ENCODE data around the gene CAMTA1. TPM values are rescaled to one million over a fixed set of nuclear protein-coding genes. Genes with fewer than 3 reads are reported as not detected.

Gene CAMTA1
- polyA plus RNA-seq, 1 donor (not counting 4 experiments of a cell fraction or from before 2014, with no cell fraction given) = 51.4 TPM

DNA sequence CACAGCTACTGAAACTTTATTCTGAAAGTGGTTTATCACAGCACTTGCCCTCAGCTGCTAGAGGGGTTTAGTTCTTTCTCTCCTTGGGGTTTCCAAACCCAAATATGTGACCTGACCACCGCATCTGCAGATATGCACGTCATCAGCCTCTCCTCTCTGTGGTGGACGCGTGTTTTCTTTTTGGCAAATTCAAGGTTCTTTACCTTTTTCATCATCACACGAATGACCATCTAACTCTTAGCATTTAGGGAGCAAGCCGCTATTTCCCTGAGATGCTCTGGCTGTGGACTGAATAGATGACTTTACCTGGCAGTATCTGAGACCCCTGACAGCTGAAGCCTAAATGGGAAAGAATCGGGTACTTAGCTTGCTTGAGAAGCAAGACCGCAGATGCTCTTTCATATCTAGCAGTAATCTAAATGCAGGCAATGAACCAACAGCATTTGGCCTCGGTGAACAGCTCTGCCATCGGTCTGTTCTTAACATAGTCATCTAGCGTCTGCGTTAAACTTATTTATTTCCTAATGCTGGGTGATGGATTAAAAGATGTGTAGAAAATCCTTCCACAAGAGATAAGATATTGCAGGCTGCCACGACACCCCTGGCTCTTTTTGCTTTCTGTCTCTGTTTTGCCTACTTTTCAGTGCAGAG, 463.4 kb downstream of the CAMTA1 start:
- no peak overlapping the region for H3K4me2 ChIP-seq (ENCODE audit: control insufficient read depth, extremely low read depth, insufficient read depth, low read depth, low read length)
- H2AFZ ChIP-seq (ENCODE audit: control insufficient read depth, low read length) = no peak overlapping the region

DNA sequence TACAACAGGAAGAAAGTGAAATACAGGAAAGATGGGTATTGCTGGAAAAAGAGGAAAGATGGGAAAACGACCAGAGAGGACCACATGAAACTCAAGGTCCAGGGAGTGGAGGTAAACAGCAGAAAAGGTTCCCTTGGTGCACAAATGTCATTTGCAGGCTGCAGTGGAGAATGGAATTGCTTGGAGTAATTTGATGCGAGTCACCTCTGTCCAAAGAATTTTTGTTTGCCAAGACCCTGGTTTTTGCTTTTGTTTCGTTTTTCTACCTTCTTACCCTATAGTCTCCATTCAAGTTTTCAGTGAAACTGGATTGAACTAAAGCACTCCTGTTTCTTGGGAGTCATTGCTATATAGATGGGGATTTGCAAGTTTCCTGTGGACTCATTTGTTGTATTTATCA, 464.3 kb downstream of the CAMTA1 start:
- DNase-seq (ENCODE audit: low read depth, low spot score) = no peak
- H3K9ac ChIP-seq (ENCODE audit: control insufficient read depth, extremely low read depth, insufficient read depth, low read length) = no peak overlapping the region
- no peaks in the 10 kb centered on the region for H4K20me1 ChIP-seq (ENCODE audit: control insufficient read depth, extremely low read depth, insufficient read depth, low read length)
- no peaks in the 10 kb centered on the region for H3K9me3 ChIP-seq (ENCODE audit: control insufficient read depth, low read depth, low read length)
- dilution Hi-C loops (cut with MboI; ENCODE audit: extremely low pct_ligation_motif_present, low sequenced_read_pairs) = no loop called here
- no peak overlapping the region for H3K4me3 ChIP-seq (ENCODE audit: control insufficient read depth in 2 of 3, extremely low read depth in 1 of 3, insufficient read depth in 2 of 3, low read depth in 1 of 3, low read length in 3 of 3)
- H3K27ac ChIP-seq (ENCODE audit: control insufficient read depth, insufficient read depth, low read length) = no peak overlapping the region
- peaks cover 2% of the 10 kb centered on the region for H3K27me3 ChIP-seq (ENCODE audit: control insufficient read depth, extremely low read depth, insufficient read depth, low read length)
- H3K9me1 ChIP-seq (ENCODE audit: control insufficient read depth, extremely low read depth, insufficient read depth, low read length) = no peaks in the 10 kb centered on the region
- no peaks in the 10 kb centered on the region for H3K79me2 ChIP-seq (ENCODE audit: control insufficient read depth, insufficient read depth, low read length)
- TF ChIP-seq, protein P1, sequence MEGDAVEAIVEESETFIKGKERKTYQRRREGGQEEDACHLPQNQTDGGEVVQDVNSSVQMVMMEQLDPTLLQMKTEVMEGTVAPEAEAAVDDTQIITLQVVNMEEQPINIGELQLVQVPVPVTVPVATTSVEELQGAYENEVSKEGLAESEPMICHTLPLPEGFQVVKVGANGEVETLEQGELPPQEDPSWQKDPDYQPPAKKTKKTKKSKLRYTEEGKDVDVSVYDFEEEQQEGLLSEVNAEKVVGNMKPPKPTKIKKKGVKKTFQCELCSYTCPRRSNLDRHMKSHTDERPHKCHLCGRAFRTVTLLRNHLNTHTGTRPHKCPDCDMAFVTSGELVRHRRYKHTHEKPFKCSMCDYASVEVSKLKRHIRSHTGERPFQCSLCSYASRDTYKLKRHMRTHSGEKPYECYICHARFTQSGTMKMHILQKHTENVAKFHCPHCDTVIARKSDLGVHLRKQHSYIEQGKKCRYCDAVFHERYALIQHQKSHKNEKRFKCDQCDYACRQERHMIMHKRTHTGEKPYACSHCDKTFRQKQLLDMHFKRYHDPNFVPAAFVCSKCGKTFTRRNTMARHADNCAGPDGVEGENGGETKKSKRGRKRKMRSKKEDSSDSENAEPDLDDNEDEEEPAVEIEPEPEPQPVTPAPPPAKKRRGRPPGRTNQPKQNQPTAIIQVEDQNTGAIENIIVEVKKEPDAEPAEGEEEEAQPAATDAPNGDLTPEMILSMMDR (optimal IDR thresholded peaks at IDR 0.05 in 1 of 3, IDR thresholded peaks at IDR 0.05 in 1 of 3, conservative IDR thresholded peaks at IDR 0.05 in 1 of 3; ENCODE audit: extremely low read depth in 1 of 3, insufficient read depth in 2 of 3, low read length in 3 of 3) = no peak
- TF ChIP-seq EZH2 (IDR thresholded peaks at IDR 0.05; ENCODE audit: low read length) = no peak
- FAIRE-seq = no peak
- no peaks in the 10 kb centered on the region for H3K4me1 ChIP-seq (ENCODE audit: control insufficient read depth, extremely low read depth, insufficient read depth, low read length)
- no peak overlapping the region for H3K4me2 ChIP-seq (ENCODE audit: control insufficient read depth, extremely low read depth, insufficient read depth, low read depth, low read length)
- H2AFZ ChIP-seq (ENCODE audit: control insufficient read depth, low read length) = no peak overlapping the region
- H3K36me3 ChIP-seq (ENCODE audit: control insufficient read depth in 2 of 2, extremely low read depth in 1 of 2, insufficient read depth in 2 of 2, low read length in 2 of 2) = no peaks in the 10 kb centered on the region

More for the DNA sequence above, 463.4 kb downstream of the CAMTA1 start:
- Histone ChIP-seq H3K4me1 (ENCODE audit: control insufficient read depth, extremely low read depth, insufficient read depth, low read length) (no peaks in the 10 kb centered on the region), H3K9ac (ENCODE audit: control insufficient read depth, extremely low read depth, insufficient read depth, low read length) (no peak overlapping the region), H3K79me2 (ENCODE audit: control insufficient read depth, insufficient read depth, low read length) (no peaks in the 10 kb centered on the region), H3K36me3 (ENCODE audit: control insufficient read depth in 2 of 2, extremely low read depth in 1 of 2, insufficient read depth in 2 of 2, low read length in 2 of 2) (no peaks in the 10 kb centered on the region), H3K27ac (ENCODE audit: control insufficient read depth, insufficient read depth, low read length) (no peak overlapping the region), H3K4me3 (ENCODE audit: control insufficient read depth in 2 of 3, extremely low read depth in 1 of 3, insufficient read depth in 2 of 3, low read depth in 1 of 3, low read length in 3 of 3) (no peak overlapping the region), H4K20me1 (ENCODE audit: control insufficient read depth, extremely low read depth, insufficient read depth, low read length) (no peaks in the 10 kb centered on the region), H3K9me3 (ENCODE audit: control insufficient read depth, low read depth, low read length) (no peaks in the 10 kb centered on the region), H3K27me3 (ENCODE audit: control insufficient read depth, extremely low read depth, insufficient read depth, low read length) (peaks cover 2% of the 10 kb centered on the region), H3K9me1 (ENCODE audit: control insufficient read depth, extremely low read depth, insufficient read depth, low read length) (no peaks in the 10 kb centered on the region)
- TF ChIP-seq EZH2 (IDR thresholded peaks at IDR 0.05; ENCODE audit: low read length) = no peak
- TF ChIP-seq, protein P1 (optimal IDR thresholded peaks at IDR 0.05 in 1 of 3, IDR thresholded peaks at IDR 0.05 in 1 of 3, conservative IDR thresholded peaks at IDR 0.05 in 1 of 3; ENCODE audit: extremely low read depth in 1 of 3, insufficient read depth in 2 of 3, low read length in 3 of 3) = no peak
- no peak for DNase-seq (ENCODE audit: low read depth, low spot score)
- dilution Hi-C loops (cut with MboI; ENCODE audit: extremely low pct_ligation_motif_present, low sequenced_read_pairs) = no loop called here
- FAIRE-seq = no peak

Measured in keratinocyte (primary cell).